ENCODE measurements around the gene LDB1.

The LDB1 gene

DNA sequence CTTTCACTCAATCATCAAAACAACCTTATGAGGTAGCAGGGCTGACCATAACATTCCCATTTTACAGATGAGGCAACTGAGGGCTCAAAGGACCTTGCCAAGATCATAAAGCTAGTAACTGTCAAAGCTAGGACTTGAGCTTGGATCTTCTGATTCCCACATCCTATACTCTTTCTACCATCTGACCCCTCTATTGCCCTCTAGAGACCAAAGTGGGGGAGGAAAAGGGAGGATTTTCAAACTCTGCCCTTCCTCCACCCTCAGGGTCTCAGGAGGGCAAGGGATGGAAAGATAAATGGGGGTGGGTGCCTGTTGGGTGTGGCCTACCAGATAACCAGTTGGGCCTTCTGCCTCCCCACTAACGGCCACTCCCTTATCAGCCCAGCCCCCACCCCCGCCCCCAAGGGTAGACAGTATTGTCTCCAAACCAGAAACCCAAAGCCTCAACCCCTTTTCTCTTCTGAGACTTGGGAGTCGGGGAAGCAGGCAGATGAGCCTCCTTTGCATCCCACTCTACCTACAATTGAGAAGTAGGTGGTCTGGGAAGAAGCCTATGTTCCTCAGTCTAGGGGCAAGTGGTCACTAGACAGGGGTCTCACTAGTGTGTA lies 7.9 kb downstream of the LDB1 start:
- no peak for DNase-seq

GRCh38 chr10:102111276-102111675 lies 8.9 kb downstream of the LDB1 start:
- no peak for DNase-seq

GRCh38 chr10:102109166-102110116 lies 10.7 kb downstream of the LDB1 start:
- no peak for DNase-seq

DNA sequence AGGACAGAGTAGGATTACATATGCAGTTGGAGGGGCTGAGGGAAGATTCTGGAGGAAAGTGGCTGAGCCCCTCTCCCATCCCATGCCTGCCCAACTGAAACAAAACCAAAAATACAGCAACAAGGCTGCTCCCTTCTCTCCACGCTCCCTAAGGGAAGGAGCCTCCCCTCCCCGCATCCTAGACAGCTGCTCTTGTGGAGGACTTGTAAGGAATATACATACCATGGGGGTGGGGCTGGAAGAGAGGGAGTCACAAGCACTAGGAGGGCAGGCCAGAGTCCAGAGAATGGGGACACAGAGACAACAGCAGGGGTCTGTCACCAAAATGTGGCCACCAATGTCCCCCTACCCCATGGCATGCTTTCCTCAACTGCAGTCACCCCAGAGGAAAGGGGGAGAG lies 13.2 kb downstream of the LDB1 start:
- no peak for DNase-seq

- DNase-seq = no peak
Observed at GRCh38 chr10:102102421-102102820, 17.7 kb downstream of the LDB1 start.

- no peak for DNase-seq
Observed at GRCh38 chr10:102101152-102101551, 19.0 kb downstream of the LDB1 start.

GRCh38 chr10:102096449-102096848 lies 23.7 kb downstream of the LDB1 start:
- no peak for DNase-seq

- DNase-seq = no peak
Observed at GRCh38 chr10:102090772-102091171, 29.4 kb downstream of the LDB1 start.

DNA sequence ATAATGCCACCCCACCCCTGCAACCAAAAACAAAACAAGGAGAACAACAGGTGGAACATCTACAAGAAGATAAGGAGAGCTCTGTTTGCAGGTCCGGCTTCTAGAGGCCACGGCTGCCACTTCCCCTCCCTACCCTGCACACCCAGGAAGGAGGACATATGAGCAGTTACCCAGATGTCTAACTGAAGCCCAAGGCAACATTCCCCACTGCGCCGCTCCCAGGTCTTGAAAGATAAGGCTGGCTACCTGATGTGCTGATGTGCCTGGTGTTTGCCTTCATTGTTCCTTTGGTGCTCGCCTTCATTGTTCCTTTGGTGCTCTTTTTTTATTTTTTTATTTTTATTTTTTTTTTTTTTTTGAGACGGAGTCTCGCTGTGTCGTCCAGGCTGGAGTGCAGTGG lies 34.0 kb downstream of the LDB1 start:
- no peak for DNase-seq

DNA sequence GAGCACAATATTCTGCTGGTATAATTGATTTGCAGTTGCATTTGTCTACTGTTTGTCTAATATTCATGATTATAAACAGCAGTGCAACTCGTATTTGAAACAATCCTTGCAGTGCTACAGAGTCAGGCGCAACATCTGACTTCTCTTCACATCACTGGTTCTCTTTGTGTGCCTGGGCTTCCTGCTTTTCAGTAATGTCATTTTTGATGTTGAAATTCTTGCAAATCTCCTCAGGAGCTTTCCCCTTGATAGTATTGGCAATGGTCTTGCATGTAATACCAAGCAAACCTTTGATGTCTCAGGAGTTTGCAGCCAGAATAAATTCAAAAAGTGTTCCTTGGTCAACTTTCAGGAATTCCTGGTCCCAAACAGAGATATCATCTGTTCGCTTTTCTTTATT lies 34.8 kb downstream of the LDB1 start:
- no peak for DNase-seq

- DNase-seq = no peak
Observed at GRCh38 chr10:102083541-102083940, 36.6 kb downstream of the LDB1 start.

GRCh38 chr10:102072673-102073527 lies 47.3 kb downstream of the LDB1 start:
- DNase-seq = peak; percentile 44

DNA sequence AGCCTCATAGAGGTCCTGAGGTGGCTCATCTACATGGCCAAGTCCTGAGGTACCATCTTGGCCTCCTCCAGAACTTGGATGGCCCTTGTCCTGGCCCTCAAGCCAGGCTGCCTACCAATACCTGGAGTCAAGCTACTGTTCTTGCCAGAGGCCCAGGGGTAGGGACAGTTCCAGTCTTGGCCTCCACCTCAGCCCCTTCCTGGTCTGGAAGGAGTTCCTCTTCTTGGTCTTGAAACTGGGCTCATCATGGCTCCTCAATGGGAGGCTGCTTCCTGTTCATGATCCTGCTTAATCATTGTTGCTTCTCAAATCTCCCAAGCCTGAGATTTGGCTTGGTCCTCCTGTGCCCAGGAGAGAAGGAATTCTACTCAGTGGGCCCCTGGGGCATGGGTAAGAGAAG lies 51.1 kb downstream of the LDB1 start:
- DNase-seq = no peak

- no peak for DNase-seq
Observed at GRCh38 chr10:102068216-102068615, 52.0 kb downstream of the LDB1 start.

DNA sequence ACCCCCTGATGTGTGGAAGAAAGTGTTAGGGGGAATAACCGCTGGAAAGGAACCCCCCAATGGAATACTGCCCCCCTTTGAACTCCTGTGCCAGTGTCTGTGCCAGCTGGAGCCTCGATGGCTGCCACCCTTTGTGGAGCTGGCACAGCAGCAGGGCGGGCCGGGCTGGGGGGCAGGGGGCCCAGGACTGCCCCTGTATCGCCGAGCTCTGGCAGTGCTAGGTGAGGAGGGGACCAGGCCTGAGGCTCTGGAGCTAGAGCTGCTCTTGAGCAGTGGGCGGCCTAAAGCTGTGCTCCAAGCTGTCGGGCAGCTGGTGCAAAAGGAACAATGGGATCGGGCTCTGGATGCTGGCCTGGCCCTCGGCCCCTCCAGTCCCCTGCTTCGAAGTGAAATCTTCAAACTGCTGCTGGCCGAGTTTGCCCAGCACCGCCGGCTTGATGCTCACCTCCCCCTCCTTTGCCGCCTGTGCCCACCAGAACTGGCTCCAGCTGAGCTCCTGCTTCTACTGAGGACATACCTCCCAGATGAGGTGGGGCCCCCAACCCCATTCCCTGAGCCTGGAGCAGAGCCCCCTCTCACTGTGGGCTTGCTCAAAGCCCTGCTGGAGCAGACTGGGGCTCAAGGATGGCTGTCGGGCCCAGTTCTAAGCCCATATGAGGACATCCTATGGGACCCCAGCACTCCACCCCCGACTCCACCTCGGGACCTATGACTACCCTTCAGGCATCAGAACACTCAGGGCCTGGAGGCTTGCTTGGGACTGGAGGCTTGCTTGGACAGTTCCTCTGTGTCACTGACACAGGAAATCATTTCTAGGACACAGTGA lies 52.9 kb downstream of the LDB1 start:
- DNase-seq = no peak

DNA sequence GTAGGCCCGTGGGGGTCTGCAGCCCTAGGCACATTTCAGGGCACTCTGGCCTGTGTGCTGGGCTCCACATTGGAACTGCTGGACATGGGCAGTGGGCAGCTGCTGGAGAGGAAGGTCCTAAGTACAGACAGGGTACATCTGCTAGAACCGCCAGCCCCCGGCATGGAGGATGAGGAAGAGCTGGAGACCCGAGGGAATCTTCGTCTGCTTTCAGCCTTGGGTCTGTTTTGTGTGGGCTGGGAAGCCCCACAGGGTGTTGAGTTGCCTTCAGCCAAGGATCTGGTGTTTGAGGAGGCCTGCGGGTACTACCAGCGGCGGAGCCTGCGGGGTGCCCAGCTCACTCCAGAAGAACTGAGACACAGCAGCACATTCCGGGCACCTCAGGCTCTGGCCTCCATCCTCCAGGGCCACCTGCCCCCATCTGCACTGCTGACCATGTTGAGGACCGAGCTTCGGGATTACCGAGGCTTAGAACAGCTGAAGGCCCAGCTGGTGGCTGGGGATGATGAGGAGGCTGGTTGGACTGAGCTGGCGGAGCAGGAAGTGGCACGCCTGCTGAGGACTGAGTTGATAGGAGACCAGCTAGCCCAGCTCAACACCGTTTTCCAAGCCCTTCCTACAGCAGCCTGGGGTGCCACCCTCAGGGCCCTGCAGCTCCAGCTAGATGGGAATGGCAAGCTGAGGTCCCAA lies 53.6 kb downstream of the LDB1 start:
- no peak for DNase-seq

- no peak for DNase-seq
Observed at GRCh38 chr10:102065561-102066398, 54.4 kb downstream of the LDB1 start.

- DNase-seq = peak; percentile 67
Observed at GRCh38 chr10:102064868-102065560, 55.2 kb downstream of the LDB1 start, which contains the start of gene HPS6. TSS of gene HPS6 (plus strand) at chr10:102065349. CDS start at chr10:102065475, 126 bp downstream.

- DNase-seq = no peak
Observed at GRCh38 chr10:102064503-102064867, 55.7 kb downstream of the LDB1 start.

DNA sequence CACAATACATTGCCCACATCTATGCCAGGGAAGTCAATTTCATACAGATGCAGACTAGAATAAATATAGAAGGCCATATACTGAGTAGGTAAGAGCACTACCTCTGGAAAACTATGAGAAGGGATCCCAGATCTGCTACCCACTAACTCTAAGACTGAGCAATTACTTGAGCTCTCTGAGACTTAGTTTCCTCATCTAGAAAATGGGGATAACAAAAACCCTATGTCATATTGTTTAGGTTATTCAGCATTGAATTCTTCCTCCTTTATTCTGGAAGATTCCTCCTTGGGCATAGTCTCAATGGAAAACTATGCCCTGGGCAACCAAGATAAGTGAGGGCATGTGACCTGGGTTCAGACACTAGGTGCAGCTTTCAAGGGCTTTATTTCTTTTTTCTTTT lies 60.2 kb downstream of the LDB1 start:
- no peak for DNase-seq
